GM19397 (cell line): ENCODE data around the gene MMRN2.
"Not testable (repeated sequence)": the region's sequence is repeated elsewhere in the genome, so short reads cannot be mapped to it uniquely, and the experiment has no call there.

ENCODE experiments used
- ATAC-seq: cut with Tn5 transposase; IDR thresholded peaks from one replicate; pipeline ENCODE4 v1.9.1; 2021; ENCODE audit warnings: mild to moderate bottlenecking, moderate library complexity; ENCODE audit not compliant: unreplicated experiment

The MMRN2 gene

DNA sequence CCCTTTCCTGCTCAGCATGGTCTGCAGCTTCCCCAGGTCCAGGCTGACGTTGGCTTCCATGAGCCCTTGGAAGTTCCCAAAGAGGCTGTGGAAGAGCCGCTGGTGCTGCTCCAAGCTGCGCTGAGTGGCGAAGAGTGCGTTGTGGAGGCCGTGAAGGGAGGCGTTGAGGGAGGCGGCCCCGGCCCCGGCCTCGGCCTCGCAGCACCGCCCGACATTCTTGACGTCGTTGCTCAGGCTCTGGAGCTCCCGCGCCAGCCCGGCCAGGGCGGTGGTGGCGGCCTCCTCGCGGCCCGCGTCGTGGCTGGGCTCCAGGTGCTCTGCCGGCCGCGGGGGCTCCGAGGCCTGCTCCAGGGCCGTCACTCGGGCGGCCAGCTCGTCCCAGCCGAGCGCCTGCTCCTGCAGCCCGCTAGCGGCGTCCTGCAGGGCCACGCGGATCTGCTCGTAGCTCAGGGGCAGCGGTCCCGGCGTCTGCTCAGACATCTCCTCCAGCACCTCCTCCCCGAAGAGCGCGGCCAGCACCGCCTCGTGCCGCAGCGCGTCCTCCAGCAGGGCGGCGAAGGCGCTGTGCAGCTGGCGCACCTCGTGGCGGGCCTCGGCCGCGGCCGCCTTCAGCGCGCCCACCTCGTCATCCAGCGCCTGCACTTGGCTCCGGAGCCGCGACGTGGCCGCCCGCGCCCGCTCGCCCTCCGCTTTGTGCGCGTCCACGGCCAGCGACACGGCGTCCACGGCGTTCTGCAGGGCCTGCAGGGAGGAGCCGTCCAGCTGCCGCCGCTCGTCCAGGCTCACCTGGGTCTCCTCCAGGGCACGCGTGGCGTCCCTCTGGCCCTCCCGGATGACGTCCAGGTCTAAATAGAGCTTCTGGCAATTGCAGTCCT lies 14.7 kb downstream of the MMRN2 start:
- ATAC-seq, result no peak

DNA sequence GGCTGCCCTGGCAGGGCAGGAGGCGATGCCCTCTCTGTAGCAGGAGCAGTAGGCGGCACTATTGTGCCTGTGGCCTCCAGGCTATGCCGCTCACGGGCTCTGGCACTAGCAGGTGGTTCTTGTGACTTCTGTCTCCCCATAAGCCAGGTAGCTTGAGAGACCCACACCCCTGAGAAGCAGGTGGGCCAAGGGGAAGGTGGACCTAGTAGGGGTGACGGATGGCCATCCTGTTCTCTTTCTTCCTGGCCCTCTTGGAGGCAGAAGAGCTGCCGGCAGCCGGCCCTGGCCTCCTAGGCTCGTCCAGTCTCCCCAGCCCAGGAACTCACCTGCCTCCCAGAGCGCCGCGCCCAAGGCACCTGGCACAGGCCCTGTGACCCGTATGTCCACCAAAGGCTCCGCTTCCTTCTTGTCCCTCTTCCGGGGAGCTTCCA lies 15.4 kb downstream of the MMRN2 start:
- no peak for ATAC-seq

DNA sequence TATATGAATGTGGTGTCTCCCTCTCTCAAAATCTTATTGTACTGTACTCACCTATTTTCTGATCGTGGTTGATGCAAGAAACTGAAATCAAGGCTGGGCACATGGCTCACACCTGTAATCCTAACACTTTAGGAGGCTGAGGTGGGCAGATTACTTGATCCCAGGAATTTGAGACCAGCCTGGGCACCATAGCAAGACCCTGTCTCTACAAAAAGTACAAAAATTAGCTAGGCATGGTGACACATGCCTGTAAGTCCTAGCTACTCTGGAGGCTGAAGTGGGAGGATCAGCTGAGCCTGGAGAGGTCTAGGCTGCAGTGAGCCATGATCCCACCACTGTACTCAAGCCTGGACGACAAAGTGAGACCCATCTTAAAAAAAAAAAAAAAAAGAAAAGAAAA lies 16.0 kb downstream of the MMRN2 start:
- ATAC-seq, result no peak

DNA sequence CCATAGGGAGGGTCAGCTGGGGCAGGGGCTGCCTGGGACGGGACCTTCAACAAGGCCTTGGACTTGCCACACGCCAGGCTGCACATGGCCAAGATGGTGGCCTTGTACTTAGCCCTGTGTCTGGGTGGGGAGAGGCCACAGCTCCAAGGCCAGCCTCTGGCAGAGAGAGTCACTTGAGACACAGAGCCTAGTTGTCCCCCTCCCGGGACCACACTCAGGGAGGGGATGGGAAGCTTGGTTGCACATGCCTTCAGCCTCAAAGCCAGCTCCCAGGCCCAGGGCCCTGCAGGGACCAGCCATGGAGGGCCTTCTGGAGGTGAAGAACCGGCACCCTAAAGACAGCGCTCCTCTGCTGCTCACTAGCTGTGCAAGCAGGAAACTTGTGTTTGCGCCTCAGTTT lies 16.7 kb downstream of the MMRN2 start:
- no peak for ATAC-seq

DNA sequence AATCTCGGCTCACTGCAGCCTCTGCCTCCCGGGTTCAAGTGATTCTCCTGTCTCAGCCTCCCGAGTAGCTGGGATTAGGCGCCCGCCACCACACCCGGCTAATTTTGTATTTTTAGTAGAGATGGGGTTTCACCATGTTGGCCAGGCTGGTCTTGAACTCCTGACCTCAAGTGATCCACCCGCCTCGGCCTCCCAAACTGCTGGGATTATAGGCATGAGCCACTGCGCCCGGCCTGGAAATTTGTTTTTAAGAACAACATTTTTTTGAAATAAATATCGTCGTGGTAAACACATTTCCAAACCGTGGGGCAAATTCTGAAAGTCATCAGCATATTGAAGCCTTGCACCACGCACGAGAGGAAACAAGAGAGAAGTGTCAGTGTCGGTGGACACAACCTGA lies 17.3 kb downstream of the MMRN2 start:
- ATAC-seq, result not testable (repeated sequence)

DNA sequence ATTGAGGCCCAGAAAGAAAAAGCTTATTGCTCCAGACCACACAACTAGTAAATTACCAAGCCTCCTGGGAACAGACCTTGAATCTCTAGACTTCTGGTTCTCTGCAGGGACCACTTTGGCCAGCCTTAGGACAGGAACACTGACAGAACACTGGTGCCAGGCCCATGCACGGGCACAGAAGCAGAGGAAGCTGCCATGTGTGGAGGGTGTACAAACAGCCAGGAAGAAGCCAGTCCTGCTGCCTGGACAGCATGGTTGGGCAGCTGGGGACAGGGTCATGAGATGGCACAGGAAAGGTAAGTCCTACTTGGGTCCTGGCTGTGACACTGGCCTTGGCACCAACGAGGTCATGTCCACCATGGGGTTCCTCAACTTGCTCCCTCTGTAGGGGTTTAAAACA lies 19.2 kb downstream of the MMRN2 start:
- ATAC-seq, result no peak

DNA sequence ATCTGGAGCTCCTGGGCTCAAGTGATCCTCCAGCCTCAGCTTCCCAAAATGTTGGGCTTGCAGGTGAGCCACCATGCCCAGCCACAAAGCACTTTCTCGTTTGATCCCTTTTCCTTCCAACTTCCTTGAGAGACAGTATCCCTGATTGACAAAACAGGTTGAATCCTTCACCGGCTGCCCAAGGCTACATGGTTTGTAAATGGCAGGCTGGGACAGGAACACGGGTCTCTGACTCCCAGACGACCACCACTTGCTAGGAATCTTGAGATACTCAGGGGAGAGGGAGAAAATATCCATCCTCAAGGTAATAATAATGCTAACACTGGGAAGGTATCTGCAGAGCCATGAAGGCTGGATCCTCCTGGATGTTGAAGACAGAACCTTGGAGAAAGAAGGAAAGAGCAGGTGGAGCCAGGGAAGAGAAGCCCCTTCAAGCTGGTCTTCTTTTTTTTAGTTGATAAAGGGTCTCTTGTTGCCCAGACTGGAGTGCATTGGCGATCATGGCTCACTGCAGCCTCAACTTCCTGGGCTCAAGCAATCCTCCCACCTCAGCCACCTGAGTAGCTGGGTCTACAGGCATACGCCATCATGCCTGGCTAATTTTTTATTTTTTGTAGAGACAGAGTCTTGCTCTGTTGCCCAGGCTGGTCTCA lies 19.8 kb downstream of the MMRN2 start:
- no peak for ATAC-seq

DNA sequence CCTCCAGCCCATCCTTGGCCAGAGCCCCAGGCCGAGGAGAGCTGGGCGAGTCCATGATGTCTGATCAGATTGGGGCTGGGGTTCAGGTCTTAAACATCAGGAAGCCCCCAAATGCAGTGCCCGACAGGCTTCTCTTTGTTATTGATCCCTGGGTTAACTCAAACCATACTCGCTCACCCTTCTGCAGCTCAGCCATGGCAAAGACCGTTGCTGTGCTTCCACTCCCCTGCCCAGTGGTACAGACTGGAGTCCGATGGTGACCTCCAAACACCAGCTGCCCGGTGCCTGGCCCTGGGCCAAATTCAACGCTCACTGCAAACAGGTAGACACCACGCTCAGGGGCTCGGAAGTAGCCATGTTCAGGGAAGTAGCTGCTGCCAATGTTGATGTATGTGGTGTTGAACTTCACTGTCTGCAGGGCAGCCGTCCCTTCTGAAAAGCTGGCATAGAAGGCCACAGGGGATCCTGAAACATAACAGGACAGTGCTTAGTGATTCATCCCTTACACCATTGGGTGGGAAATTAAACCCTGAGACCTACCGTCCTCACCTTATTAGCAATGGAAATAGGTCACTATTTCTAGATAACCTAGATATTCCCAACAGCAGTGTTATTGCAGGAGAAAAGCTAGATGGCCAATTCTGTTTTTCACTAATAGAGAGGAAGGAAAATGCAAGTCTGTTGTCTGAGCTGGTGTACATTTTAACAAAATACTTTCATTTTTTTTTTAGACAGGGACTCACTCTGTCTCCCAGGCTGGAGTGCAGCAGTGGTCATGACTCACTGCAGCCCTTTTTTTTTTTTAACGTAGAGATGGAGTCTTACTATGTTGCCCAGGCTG lies 20.5 kb downstream of the MMRN2 start:
- ATAC-seq, result no peak

DNA sequence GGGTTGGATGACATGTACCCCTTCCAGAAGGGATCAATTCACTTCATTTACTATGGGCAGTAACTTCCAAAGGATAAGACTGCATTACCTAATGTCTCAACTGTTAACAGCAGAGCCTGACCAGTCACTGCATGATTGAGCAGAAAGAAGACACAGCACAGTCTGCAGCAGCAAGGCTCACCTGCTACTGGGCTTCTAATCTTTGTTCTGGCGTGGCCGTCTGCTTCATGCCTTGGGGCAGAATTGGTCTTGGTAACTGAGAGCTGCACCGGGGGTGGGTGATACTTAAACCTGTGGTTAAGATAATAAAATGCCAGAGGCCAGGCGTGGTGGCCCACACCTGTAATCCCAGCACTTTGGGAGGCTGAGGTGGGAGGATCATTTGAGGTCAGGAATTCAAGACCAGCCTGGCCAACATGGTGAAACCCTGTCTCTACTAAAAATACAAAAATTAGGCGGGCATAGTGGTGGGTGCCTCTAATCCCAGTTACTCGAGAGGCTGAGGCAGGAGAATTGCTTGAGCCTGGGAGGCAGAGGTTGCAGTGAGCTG lies 23.2 kb downstream of the MMRN2 start:
- not testable (repeated sequence) for ATAC-seq

DNA sequence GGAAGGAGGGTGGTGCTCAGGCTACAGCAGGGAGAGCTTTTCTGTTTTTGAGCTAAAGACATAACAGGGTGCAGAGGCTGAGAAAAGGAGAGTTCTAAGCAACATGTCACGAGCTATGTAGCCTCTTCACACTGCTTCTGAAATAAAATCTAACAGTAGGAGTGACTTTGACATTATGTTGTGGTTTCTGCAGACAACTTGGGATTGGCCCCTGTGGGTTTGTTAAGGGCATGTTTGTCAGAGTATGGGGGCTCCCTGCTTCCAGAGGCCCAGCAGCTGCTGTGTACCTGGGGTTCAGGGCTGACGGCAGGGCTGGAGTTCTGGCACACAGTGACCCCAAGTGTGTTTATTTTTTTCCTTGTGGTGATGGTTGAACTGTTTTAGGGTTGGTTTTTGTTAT lies 24.7 kb downstream of the MMRN2 start:
- no peak for ATAC-seq

DNA sequence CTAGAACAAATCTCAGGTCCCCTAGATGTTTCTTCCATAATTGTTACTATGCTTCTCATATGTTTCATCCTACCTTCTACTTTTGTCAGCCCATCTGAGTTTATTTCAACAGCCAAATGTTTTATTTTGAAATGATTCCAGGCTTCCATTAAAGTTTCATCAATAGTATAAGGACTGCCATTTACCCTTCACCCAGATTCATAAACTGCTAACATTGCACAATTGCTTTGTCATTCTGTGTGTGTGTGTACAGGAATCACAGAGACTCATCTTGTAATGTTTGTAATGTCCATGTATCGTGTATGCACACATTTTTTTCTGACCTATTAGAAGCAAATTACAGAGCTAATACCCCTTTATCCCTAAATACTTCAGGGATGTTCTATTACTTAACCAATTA lies 25.5 kb downstream of the MMRN2 start:
- no peak for ATAC-seq

DNA sequence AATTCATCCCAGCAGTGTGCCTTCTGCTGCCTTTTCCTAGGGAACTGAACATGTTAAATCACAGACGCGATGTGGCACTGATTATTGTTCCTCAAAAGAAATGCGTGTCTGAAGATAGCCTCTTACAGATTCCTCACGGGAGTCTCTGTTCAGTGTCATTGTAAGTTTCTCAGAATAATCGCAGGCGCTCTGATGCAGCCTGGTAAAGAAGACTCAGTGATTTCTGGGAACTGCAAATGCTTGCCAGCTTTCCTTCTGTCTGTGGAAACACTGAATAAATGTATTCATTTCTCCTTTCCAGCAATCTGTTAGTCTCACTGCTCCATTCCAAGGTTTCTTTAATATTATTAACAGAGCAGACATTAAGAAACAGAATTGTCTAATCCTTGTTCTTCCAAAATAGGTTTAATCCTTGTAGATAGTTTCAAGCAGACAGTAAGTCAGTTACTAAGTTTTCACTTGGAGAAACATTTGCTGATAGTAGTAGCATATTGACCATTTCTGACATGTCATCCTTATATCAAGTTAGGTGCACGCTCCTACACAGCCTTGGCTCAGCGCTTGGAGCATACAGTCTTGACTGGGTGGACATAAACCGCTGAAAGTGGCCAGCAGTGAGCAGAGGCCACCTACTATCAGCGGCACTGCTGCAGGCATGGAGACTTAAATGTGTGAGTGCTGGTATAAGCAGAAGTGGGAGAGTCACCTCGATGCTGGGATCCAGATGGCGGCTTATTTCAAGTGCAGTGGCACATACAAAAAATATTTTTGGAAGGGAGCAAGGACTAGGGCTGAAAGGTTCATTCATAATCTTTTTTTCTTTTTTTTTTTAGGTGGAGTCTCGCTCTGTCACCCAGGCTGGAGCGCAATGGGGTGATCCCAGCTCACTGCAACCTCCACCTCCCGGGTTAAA lies 27.7 kb downstream of the MMRN2 start:
- no peak for ATAC-seq

DNA sequence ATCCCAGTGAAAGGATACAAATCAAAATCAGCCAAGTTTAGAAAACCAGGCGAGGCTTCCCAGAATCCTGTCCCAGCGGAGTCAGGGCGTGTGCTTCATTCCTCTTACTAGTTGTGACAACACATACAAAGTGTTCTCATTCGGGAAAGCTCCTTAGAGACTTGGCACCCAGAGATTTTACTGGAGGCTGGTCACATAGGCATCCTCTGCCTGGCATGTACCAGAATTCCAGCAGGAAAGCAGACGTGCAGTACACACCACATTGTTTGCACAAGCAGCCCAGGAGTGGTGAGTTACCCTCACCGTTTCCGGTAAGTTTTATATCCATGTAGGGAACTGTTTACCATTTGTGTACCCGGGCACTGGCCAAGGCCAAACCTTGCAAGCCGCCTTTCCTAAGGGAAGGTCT lies 34.9 kb downstream of the MMRN2 start:
- ATAC-seq, result no peak

DNA sequence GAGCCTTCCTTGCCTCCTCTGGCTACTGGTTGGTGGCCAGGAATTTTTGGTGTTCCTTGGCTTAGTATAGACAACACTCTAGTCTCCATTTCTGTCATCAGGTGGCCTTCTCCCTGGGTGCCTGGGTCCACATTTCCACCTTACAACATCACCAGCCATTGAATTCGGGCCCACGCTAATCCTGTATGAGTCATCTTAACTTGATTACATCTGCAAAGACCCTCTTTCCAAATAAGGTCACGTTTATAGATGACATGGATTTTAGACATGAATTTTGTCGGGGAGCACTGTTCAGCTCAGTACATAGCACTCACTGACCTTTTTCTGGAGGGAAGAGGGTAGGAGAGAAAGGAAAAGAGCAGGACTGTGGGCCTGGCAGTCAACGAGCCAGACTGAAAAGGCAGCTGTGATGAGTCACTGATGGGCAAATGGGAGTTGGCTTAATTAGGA lies 39.4 kb downstream of the MMRN2 start:
- no peak for ATAC-seq

DNA sequence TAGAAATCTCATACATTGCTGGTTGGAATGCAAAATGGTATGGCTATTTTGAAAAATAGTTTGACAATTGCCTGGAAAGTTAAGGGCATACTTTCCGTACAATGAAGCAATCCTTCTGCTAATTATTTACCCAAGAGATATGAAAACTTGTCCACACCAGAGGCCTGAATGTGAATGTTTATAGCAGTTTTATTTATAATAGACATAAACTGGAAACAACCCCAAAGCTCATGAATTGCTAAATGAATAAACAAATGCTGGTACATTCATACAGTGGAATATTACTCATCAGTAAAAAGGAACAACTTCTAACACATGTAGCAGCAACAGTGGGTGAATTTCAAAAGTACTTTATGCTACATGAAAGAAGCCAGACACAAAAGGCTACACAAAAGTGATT lies 42.7 kb downstream of the MMRN2 start:
- ATAC-seq, result no peak

DNA sequence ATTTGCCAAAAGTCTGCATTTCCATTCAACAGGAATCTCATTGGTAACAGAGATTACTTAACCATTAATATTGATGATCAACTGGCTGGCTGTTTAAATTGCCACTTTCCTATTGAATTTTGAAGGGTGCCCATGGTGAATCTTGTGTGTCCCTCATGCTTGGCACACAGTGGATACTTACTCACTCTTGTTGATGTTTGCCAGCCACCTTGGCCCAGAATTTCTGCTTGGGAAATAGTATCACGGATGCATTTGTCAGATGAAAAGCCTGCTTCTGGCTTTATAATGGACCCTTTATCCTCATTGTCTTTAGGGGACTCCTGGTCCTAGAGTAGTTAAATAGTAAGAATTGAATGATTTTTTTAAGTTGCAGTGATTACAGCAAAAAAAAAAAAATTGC lies 52.0 kb downstream of the MMRN2 start:
- ATAC-seq, result no peak

DNA sequence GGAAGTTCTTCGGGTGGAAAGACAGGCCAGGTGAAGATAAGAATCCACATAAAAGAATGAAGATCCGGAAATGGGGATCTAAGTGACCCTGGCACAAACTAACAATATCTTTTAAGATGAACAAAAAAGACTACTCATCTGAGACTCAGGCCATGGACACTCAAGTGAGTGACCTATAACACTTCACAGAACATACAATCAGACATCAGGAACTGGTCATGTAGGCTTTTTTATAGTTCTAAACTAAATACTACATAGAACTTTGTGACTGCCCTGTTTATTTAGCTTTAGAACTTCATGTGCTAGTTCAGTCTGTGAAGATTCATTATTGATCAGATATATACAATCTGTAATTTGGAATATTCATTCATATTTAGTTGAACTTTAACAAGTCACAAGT lies 52.8 kb downstream of the MMRN2 start:
- no peak for ATAC-seq

DNA sequence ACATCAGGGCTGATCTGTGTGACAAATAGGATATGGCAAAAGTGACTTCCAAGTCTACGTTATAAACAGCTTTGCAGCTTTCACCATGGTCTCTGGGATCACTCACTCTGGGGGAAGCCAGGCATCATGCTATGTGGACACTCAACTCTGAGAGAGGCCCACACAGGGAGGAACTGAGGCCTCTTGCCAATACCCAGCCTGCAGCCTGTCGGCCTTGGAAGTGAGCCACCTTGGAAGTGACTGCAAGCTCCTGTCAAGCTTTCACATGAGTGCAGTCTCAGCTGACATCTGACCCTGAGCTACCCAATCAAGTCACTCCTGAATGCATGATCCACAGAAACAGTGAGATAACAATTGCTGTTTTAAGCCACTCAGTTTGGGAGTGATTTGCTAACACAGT lies 56.5 kb downstream of the MMRN2 start:
- ATAC-seq, result no peak

DNA sequence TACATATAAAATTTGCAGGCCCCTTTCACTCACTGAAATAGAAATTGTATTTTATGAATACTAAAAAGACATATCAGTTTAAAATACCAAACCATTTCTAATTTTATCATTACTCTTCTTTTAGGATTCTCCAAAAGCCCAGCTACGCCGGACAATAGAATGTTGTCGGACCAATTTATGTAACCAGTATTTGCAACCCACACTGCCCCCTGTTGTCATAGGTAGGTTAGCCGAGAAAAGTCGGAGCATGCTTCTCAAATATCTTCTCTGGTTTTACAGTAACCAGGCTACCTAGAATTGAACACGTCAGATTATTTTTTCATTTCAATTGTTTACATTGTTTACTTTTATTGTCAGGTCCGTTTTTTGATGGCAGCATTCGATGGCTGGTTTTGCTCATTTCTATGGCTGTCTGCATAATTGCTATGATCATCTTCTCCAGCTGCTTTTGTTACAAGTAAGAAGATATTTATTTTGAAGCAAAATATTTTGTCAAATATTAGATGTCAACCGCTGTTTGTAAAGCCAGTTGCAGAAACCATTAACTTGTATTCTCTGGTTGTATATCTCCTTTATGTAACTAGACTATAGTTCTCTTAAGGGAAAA lies 57.6 kb downstream of the MMRN2 start:
- ATAC-seq, result no peak

DNA sequence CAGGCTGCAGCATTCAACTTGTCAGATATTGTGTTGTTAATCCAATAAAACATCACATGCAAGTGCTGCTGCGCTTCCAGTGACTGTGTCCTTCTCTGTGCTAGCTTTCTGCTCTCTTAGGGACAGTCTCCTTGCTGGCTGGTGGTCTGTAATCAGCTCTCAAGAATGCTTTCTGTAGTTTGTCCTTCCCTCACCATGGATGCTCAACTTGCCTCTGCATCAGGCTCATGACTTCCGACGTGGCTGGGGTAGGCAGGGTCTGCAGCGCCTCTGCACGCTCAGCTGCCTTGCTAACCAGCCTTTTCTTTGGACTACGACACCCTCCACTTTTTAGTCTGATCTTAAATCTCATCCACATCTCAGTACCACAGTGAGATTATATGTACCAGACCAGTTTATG lies 58.3 kb downstream of the MMRN2 start:
- no peak for ATAC-seq
